DMS53 treated with DMSO at 0.1 percent for 48 hours (cell line): Measurements from ENCODE around the gene SLC9A7.

Experiments
- DNase-seq: peaks from one replicate; lab custom pipeline; 2025; ENCODE audit not compliant: unreplicated experiment; lab: John Stamatoyannopoulos, UW

Gene SLC9A7

GRCh38 chrX:46611658-46612362, 147.1 kb downstream of the SLC9A7 start:
- no peak for DNase-seq

DNA sequence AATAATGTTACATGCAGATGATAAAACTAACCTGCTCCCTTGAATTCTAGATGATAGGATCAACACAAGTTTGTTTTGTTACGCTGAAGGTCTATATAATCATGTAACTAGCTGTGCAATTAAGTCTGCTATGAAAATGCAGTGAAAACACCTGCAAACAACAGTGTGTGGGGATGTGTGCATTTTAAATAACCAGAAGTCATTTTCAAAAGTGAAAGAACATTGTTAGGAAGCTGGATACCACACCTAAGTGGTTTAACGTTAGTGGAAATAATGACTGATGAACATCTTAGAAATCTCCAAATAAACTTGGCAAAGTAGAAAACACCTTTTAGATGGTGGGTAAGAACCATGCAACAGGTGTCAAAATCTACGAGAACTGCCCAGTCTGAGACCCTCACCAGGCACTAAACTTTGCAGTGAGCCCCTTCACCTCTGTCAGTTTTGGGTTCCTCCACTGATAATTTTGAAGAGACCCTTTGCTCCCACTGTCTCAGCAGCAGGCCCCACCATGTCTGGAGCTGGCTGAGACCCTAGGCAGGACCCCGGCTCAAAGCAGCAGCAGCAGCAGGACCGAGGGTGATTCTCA, 148.8 kb downstream of the SLC9A7 start:
- DNase-seq, result no peak

- DNase-seq, result no peak
Observed at GRCh38 chrX:46607916-46608315, 151.0 kb downstream of the SLC9A7 start.

DNA sequence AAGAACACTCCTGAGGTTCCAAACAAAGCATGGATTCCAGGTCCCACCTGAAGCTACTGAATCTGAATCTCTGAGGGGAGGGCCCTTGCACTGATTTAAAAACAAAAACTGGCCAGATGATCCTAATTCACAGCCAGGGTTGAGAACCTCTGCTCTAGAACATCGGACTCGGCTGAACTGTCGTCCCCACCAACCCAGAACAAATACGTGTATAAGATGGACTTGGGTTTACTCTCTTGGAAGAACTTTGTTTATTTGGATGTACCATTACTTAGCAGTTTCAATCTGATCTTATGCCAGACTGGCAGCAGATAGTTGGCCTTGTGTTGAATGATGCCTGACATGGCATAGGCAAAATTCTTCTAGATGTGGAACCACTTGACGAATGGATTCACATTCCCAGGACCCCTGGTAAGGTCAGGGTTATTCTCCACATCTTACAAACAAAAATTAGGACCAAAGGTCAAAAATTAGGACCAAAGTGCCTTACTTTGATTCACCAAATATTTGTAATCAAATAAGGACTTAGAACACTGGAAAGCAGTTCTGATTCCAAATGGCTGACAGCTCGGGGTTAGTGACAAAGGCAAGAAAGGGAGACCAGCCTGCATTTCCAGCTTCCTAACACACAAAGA, 156.3 kb downstream of the SLC9A7 start:
- no peak for DNase-seq

DNA sequence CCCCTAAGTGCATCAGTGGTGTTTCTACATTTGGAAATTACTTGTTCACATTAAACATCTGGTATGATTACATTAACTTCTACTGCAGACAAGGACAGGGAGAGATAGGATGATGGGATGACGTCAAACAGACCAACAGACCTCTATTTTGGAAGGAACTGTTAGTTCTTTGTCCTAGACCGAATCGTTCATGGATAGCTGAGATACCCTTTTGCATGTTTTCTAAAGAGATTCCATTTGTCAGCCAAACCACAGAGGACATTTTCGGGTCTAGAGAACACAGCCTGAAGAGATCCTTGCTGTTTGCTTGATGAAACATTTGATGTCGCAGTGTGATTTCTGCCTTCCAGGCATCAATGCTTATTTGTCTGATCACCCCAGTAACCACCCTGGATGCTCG, 157.6 kb downstream of the SLC9A7 start:
- DNase-seq, result no peak

DNA sequence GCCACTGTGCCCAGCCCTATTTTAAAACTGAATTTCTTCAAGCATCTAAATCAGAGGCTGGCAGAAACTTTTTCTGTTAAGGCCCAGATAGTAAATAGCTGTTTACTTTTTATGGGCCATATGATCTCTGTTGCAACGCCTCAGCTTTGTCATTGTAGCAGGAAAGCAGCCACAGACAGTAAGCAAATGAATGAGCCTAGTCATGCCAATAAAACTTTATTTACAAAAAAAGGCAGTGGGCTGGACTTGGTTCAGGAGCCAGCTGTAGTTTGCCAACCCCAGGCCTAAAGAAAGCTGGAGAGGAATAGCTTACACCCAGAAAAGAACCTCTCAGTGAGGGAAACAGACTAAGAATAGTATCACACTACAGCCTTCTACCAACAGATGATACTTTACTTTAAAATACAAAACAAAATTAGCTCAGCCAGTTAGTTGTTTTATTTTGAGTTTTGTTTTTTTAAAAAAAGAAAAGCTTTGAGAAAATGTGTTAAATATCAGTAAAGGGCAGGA, 159.8 kb downstream of the SLC9A7 start:
- DNase-seq, result no peak

GRCh38 chrX:46597771-46598170, 161.1 kb downstream of the SLC9A7 start:
- no peak for DNase-seq

DNA sequence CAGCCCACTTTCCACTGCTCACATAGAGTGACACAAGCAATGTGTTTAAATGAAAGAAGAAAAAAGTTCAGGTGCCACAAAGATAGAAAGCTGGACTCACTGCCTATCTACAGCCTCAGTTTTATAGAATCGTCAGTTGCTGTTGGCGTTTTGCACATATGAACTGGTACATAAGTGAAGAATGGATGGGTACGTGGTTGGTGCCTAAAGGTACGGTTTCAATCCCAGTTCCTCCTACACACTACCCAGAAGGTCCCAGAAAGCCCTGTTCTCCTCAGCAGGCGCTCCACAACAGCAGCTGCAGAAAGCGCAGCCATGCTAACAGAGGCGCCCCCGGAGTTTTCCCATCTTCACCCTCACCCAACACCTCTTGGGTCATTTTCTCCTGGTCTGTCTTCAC, 161.7 kb downstream of the SLC9A7 start:
- DNase-seq, result no peak

DNA sequence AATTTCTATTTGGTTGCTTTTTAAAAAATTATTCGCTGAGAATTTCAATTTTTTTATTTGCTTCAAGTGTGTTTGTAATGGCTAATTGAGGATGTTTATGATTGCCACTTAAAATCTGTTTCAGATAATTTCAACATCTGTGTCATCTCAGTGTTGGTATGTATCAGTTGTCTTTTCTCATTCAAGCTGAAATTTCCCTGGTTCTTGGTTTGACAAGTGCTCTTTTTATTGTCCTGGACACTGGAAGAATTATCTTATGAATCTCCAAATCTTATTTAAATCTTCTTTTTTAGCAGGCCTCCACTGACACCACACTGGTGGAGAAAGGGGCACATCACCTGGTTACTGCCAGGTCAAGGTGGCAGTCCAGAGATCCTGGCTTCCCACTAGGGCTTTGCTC, 163.8 kb downstream of the SLC9A7 start:
- DNase-seq, result no peak

DNA sequence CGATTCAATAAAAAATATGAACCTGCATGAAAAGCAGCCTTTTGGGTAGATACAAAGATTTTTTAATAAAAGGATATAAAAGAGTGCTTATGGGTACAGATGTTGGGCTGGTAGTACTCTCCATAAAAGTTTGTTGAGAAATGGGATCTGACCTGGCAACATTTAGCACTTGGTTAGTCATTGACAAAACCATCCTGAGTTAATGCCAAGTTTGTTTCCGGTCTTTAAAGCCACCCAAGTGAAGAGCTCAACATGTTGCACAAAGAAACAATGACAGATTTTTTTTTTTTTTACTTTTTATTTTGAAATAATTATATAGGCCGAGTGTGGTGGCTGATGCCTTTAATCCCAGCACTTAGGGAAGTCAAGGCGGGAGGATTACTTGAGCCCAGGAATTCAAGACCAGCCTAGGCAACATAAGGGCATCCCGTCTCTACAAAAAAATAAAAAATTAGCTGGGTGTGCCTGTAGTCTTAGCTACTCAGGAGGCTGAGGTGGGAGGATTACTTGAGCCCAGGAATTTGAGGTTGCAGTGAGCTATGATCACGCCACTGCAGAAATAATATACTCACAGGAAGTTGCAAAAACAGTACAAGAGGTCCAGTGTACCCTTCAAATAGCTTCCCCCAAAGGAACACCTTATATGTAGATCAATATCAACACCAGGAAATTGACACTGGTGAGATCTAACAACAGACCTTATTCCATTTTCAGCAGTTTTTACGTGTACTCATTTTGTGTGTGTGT, 168.8 kb downstream of the SLC9A7 start:
- DNase-seq, result no peak

GRCh38 chrX:46588263-46588662, 170.7 kb downstream of the SLC9A7 start:
- DNase-seq, result no peak

GRCh38 chrX:46587753-46588171, 171.2 kb downstream of the SLC9A7 start:
- no peak for DNase-seq

DNA sequence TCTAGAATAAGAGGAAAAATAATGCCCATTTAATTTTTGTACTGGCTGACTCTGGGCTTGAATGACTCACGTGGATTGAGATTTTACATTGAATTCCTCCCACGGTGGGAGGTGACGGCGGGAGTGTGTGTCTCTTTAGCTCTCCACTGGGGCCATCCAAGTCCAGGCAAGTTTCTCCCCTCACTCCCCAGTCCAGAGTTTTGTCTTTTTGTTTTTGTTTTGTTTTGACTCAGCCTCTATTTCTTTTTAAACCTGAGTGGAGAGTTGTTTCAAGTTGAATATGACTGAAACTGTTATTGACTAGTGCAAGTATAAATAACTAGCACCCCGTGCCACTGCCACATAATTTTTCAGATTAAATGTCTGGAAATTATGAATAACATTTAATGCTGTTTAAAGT, 171.8 kb downstream of the SLC9A7 start:
- DNase-seq, result no peak

DNA sequence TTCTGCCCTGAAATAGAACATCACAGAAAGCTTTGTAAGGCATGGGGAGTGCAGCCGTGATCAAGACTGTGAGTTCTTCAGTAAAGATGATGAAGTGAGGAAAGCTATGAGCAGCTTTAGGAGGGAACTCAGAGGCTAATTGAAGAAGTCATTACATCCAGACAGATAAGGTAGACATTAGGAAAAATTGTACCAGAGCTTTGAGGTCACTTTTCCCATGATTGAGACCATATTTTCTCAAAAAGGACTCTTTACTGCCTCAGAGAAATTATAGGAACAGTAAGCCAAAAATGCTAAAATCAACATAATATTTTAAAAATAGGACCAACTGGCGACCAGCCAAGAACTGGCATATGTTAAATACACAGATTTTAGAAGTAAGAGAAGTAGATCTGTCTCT, 174.2 kb downstream of the SLC9A7 start:
- DNase-seq, result no peak

- no peak for DNase-seq
Observed at GRCh38 chrX:46582966-46583365, 176.0 kb downstream of the SLC9A7 start.

DNA sequence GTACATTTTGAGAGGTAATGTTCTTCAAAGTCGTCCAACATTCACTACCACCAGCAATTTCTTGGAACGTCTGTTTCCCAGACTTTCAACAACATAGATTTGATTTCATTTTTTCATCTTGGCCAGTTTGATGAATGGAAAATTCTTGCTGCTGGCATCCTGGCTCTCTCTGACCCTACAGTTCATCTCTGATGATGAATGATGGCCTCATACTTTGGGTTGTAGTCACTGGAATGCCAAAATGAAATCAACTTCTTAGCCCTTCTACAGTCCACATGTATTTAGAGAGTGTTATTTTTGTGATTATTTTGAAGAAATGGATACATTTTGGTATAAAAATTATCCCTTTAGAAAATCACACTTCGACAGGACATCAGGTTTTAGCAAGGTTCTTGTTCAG, 176.6 kb downstream of the SLC9A7 start:
- no peak for DNase-seq

- no peak for DNase-seq
Observed at GRCh38 chrX:46580613-46581012, 178.3 kb downstream of the SLC9A7 start.

GRCh38 chrX:46579250-46579649, 179.7 kb downstream of the SLC9A7 start:
- no peak for DNase-seq

GRCh38 chrX:46577221-46578005, 181.5 kb downstream of the SLC9A7 start:
- DNase-seq, result no peak

GRCh38 chrX:46576458-46576857, 182.5 kb downstream of the SLC9A7 start:
- DNase-seq, result no peak

- no peak for DNase-seq
Observed at GRCh38 chrX:46575991-46576392, 182.9 kb downstream of the SLC9A7 start.
